SJCRH30 (cell line): Measurements from ENCODE around the gene SZRD1. TPM values are rescaled to one million over a fixed set of nuclear protein-coding genes. Genes with fewer than 3 reads are reported as not detected.
"Not testable (repeated sequence)": the region's sequence is repeated elsewhere in the genome, so short reads cannot be mapped to it uniquely, and the experiment has no call there.

ENCODE experiments used
- DNase-seq, 2 experiments: peaks; one replicate each; pipeline ENCODE4 v3.0.0-alpha.2; 2015 to 2020
- H3K27ac ChIP-seq: fragments of 250-450 bp; sonication (Bioruptor Pico); 2 replicates; pipeline ENCODE4 v1.5.1; 2020; ENCODE audit warnings: mild to moderate bottlenecking, moderate library complexity
- H3K27me3 ChIP-seq: fragments of 250-450 bp; sonication (Bioruptor Pico); 2 replicates; pipeline ENCODE4 v1.5.1; 2020; ENCODE audit warnings: mild to moderate bottlenecking, moderate library complexity
- H3K36me3 ChIP-seq: fragments of 250-450 bp; sonication (Bioruptor Pico); 2 replicates; pipeline ENCODE4 v1.5.1; 2020; ENCODE audit warnings: mild to moderate bottlenecking, moderate library complexity
- H3K4me1 ChIP-seq: fragments of 250-450 bp; sonication (Bioruptor Pico); 2 replicates; pipeline ENCODE4 v1.5.1; 2020; ENCODE audit warnings: mild to moderate bottlenecking, moderate library complexity
- H3K4me3 ChIP-seq: fragments of 250-450 bp; sonication (Bioruptor Pico); 2 replicates; pipeline ENCODE4 v1.5.1; 2020; ENCODE audit warnings: mild to moderate bottlenecking, moderate library complexity
- H3K9me3 ChIP-seq: fragments of 250-450 bp; sonication (Bioruptor Pico); replicated peaks from 2 replicates; pipeline ENCODE4 v1.5.1; 2020; ENCODE audit warnings: mild to moderate bottlenecking, moderate library complexity
- total RNA-seq: library from RNA; depleted of rRNA; stranded (reverse); fragments of >200 nt; shearing (Covaris generic); gene quantifications from 2 replicates; pipeline ENCODE4 v1.2.3, GENCODE V29; 2014; rRNA removed

Gene SZRD1
- 113 and 115 TPM in 2 replicates for total RNA-seq

DNA sequence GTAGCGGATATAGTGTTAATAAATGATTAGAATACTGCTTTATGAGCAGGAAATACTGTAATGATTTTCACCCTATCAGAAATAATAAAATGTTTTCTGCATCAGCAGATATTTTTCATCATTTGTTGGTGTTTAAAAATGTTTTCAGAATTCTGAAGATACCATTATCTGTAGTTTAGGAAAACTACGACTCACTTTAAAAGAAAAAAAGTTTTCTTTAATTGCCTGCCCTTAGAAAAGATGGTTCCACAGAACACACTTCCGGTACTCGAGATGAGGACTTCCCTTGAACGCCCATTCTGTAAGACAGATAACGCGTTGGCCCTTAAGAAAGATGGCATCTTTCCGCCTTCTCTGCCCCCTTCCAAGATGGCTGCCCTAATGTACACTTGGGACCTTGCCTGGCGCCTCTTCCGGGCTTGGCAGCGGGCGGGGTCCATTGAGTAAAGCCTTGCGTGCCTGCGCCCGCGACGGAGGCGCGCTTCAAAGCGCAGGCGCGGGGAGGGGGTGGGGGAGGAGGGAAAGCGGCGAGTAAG, at the start of gene SZRD1:
TSS of gene SZRD1 (plus strand) at position 521 of the 536 bp plus-strand sequence. CDS start 16 bp downstream, outside the sequence.
- H3K36me3 ChIP-seq: 0 out of 2 replicates have a peak, but pooled peaks cover 3% of the 10 kb centered on the region
- DNase-seq: peak; percentile 98 to 100
- H3K4me3 ChIP-seq: peak within 1 kb of the TSS; percentile 91
- H3K4me1 ChIP-seq: peaks cover 11% of the 10 kb centered on the region
- no peaks in the 10 kb centered on the region for H3K9me3 ChIP-seq
- H3K27me3 ChIP-seq: no peaks in the 10 kb centered on the region
- H3K27ac ChIP-seq: peak within 1 kb of the TSS; percentile 96

GRCh38 chr1:16318555-16318954, 48.5 kb upstream of the SZRD1 start:
- Histone ChIP-seq H3K9me3 (no peaks in the 10 kb centered on the region), H3K4me3 (no peak overlapping the region), H3K27me3 (no peaks in the 10 kb centered on the region), H3K36me3 (peaks cover 9% of the 10 kb centered on the region; the same call in 1 of the 2 replicates), H3K4me1 (no peaks in the 10 kb centered on the region), H3K27ac (no peak overlapping the region)
- DNase-seq: no peak

DNA sequence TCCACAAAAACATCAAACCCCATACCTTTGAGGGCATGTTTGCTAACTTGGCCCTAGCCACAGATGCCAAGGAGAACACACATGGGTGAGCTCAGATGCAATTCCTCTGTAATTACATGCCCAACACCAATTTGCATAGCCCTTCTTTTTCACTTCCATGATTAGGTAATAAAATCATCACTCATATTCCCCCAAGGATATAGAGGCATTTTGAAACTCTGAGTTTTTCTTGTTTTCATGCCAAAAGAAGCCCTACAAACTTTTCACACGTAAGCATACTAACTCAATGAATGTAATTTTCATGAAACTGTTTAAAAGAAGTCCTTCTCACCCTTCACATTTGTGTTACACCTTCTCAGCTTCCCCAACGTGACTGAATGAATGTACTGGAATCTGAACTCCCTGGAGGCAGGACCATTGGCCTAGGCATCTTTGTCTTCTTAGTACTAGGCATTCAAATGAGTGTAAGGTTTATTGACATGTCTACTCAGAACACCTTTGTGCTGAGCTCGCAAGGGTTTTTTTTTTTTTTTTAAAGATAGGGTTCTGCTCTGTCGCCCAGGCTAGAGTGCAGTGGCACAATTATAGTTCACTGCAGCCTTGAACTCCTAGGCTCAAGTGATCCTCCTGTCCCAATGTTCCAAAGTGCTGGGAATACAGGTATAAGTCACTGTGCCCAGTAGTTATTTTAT, 45.7 kb upstream of the SZRD1 start:
- H3K4me1 ChIP-seq: peaks cover 9% of the 10 kb centered on the region; the same call in 1 of the 2 replicates
- H3K27me3 ChIP-seq: no peaks in the 10 kb centered on the region
- no peak for DNase-seq
- H3K9me3 ChIP-seq: no peaks in the 10 kb centered on the region
- H3K36me3 ChIP-seq: peaks cover 2% of the 10 kb centered on the region
- no peak overlapping the region for H3K27ac ChIP-seq
- no peak overlapping the region for H3K4me3 ChIP-seq

DNA sequence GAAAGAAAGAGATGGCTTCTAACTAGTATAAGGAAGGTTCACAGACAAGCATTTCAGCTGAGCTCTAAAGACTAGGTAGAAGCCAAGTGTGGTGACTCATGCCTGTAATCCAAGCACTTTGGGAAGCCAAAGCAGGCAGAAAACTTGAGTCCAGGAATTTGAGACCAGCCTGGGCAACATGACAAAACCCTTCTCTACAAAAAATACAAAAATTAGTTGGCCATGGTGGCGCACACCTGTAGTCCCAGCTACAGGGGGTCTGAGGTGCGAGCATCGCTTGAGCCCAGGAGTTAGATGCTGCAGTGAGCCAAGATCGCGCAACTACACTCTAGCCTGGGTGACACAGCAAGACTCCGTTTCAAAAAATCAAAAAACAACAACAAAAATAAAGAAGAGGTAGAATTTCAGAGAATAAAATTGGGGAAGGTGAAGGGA, 42.6 kb upstream of the SZRD1 start:
- H3K27ac ChIP-seq: no peak overlapping the region
- H3K4me3 ChIP-seq: no peak overlapping the region
- H3K36me3 ChIP-seq: peaks cover 8% of the 10 kb centered on the region
- DNase-seq: peak; percentile 51 to 69
- H3K27me3 ChIP-seq: no peaks in the 10 kb centered on the region
- no peaks in the 10 kb centered on the region for H3K9me3 ChIP-seq
- peaks cover 9% of the 10 kb centered on the region; the same call in 1 of the 2 replicates for H3K4me1 ChIP-seq

DNA sequence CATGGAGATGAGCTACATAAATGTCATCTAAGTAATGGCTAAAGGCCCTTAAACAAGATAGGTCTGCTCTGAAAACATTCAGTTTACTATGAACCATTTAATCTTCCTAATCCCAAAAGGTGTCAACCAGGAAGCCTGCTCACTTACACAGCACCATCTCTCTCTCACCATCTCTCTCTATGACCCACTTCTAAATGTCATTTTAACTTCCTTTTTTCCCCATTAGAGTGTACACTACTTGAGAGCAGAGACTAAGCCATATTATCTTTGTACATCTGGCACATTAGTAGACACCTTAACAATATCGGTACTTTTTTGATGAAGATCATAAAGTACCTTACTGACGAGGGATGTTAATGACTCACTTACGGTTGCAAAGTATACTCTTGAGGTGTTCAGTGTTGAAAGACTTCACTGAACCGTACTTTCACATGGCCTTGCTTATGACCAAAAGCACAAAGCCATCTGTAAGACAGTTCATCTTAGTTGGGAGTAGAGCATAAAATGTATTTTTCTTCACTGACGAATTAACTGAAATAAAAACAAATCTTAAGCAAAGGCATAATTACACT, 40.1 kb upstream of the SZRD1 start:
- Histone ChIP-seq H3K9me3 (no peaks in the 10 kb centered on the region), H3K4me1 (peaks cover 9% of the 10 kb centered on the region; the same call in 1 of the 2 replicates), H3K4me3 (no peak overlapping the region), H3K27ac (no peak overlapping the region), H3K27me3 (no peaks in the 10 kb centered on the region), H3K36me3 (peaks cover 8% of the 10 kb centered on the region)
- no peak for DNase-seq

DNA sequence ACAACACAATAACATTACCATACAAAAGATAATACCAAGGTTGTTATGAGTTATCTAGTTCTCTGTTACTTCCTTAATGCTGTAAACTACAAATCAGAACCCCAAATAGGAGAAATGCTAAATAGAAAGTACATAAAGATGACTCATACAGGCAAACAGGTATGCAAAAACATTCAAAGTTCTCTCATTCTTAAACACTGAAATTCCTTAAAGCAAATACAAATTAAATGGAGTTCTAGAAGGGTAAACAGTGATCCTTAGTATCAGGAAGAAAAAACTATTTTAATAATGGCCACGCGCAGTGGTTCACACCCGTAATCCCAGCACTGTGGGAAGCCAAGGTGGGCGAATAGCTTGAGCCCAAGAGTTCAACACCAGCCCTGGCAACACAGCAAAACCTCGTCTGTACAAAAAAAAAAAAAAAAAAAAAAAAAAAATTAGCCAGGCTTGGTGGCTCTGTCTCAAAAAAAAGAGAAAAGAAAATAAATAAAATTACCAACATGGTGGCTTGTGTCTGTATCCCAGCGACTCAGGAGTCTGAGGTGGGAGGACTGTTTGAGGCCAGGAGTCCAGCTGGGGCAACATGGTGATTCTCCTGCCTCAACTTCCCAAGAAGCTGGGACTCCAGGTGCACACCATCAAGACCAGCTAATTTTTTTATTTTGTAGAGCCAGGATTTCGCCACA, 32.2 kb upstream of the SZRD1 start:
- H3K9me3 ChIP-seq: no peaks in the 10 kb centered on the region
- H3K36me3 ChIP-seq: 0 out of 2 replicates have a peak, but pooled peaks cover 3% of the 10 kb centered on the region

GRCh38 chr1:16338961-16339360, 28.1 kb upstream of the SZRD1 start:
- H3K27me3 ChIP-seq: no peaks in the 10 kb centered on the region
- no peaks in the 10 kb centered on the region for H3K9me3 ChIP-seq
- no peak for DNase-seq
- H3K36me3 ChIP-seq: peaks cover 7% of the 10 kb centered on the region; the same call in 1 of the 2 replicates
- no peak overlapping the region for H3K27ac ChIP-seq
- H3K4me1 ChIP-seq: no peaks in the 10 kb centered on the region
- H3K4me3 ChIP-seq: no peak overlapping the region

More for the DNA sequence above, 32.2 kb upstream of the SZRD1 start:
- Histone ChIP-seq H3K4me3 (no peak overlapping the region), H3K27ac (no peak overlapping the region), H3K27me3 (no peaks in the 10 kb centered on the region), H3K4me1 (no peaks in the 10 kb centered on the region)
- DNase-seq: no peak

- H3K27me3 ChIP-seq: no peaks in the 10 kb centered on the region
- H3K4me1 ChIP-seq: no peaks in the 10 kb centered on the region
- DNase-seq: no peak
- H3K9me3 ChIP-seq: no peaks in the 10 kb centered on the region
- H3K4me3 ChIP-seq: no peak overlapping the region
- H3K27ac ChIP-seq: no peak overlapping the region
- peaks cover 7% of the 10 kb centered on the region; the same call in 1 of the 2 replicates for H3K36me3 ChIP-seq
Observed at GRCh38 chr1:16340673-16341072, 26.4 kb upstream of the SZRD1 start.

DNA sequence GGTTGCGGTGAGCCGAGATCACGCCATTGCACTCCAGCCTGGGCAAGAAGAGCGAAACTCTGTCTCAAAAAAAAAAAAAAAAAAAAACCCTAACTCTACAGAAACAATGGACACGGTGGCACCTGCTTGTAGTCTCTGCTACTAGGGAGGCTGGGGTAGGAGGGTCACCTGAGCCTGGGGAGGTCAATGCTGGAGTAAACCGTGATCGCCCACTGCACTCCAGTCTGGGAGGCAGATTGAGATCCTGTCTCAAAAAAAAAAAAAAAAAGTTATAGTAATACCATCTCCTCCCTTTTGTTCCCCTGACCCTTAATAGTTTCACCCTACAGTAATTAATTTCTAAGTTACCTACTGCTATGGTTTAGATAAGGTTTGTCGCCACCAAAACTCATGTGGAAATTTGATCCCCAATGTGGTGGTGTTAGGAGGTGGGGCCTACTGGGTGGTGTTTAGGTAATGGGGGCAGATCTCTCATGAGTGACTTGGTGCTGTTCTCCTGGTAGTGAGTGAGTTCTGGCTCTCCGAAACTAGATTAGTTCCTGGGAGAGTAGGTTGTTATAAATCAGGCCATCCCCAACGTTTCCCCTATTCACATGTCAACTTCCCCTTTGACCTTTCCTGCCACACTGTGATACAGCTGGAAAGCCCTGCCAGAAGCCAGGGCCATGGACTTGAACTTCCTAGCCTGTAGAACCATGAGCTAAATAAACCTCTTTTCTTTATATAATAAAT, 24.5 kb upstream of the SZRD1 start:
- no peaks in the 10 kb centered on the region for H3K4me1 ChIP-seq
- DNase-seq: no peak
- H3K27ac ChIP-seq: no peak overlapping the region
- no peaks in the 10 kb centered on the region for H3K27me3 ChIP-seq
- H3K9me3 ChIP-seq: no peaks in the 10 kb centered on the region
- no peak overlapping the region for H3K4me3 ChIP-seq
- peaks cover 7% of the 10 kb centered on the region; the same call in 1 of the 2 replicates for H3K36me3 ChIP-seq

DNA sequence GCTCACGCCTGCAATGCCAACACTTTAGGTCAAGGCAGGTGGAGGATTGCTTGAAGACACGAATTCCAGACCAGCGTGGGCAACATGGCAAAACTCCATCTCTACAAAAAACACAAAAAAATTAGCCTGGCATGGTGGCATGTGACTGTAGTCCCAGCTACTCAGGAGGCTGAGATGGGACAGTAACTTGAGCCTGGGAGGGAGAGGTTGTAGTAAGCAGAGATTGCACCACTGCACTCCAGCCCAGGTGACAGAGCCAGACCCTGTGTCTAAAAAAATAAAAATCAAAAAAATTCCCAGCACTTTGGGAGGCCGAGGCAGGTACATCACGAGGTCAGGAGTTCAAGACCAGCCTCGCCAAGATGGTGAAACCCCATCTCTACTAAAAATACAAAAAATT, 23.8 kb upstream of the SZRD1 start:
- DNase-seq, H3K36me3 ChIP-seq, H3K4me3 ChIP-seq, H3K9me3 ChIP-seq, H3K27ac ChIP-seq, H3K27me3 ChIP-seq, H3K4me1 ChIP-seq: not testable (repeated sequence)

GRCh38 chr1:16348414-16349182, 18.4 kb upstream of the SZRD1 start:
- Histone ChIP-seq H3K9me3 (no peaks in the 10 kb centered on the region), H3K4me3 (no peak overlapping the region), H3K36me3 (no peaks in the 10 kb centered on the region), H3K27ac (no peak overlapping the region), H3K4me1 (no peaks in the 10 kb centered on the region), H3K27me3 (no peaks in the 10 kb centered on the region)
- DNase-seq: no peak

- Histone ChIP-seq H3K27ac (no peak overlapping the region), H3K36me3 (no peaks in the 10 kb centered on the region), H3K27me3 (no peaks in the 10 kb centered on the region), H3K9me3 (no peaks in the 10 kb centered on the region), H3K4me1 (no peaks in the 10 kb centered on the region), H3K4me3 (no peak overlapping the region)
- DNase-seq: no peak
Observed at GRCh38 chr1:16349847-16350406, 17.1 kb upstream of the SZRD1 start.

- H3K4me3 ChIP-seq: peak overlapping the region; percentile 89
- H3K27ac ChIP-seq: peak overlapping the region; percentile 80
- no peaks in the 10 kb centered on the region for H3K36me3 ChIP-seq
- no peaks in the 10 kb centered on the region for H3K4me1 ChIP-seq
- H3K27me3 ChIP-seq: no peaks in the 10 kb centered on the region
- DNase-seq: peak in 1 of 2 experiments; percentile 52
- no peaks in the 10 kb centered on the region for H3K9me3 ChIP-seq
Observed at GRCh38 chr1:16351456-16351993, 15.5 kb upstream of the SZRD1 start.
